Peyer's patch (tissue), 4 donors: ENCODE results near the gene IGFLR1. TPM values are rescaled to one million over a fixed set of nuclear protein-coding genes. Genes with fewer than 3 reads are reported as not detected.

ENCODE experiments used
- DNase-seq, 3 donors: peaks; one replicate each; pipeline ENCODE4 v3.0.0-alpha.2; 2017 to 2019
- H3K27ac ChIP-seq, 4 donors: fragments of 200-600 bp; sonication (generic); one replicate each; pipeline ENCODE4 v1.5.1; 2016 to 2019
- H3K27me3 ChIP-seq, 2 donors: fragments of 200-600 bp; sonication (generic); one replicate each; pipeline ENCODE4 v1.5.1; 2019
- H3K36me3 ChIP-seq, 3 donors: fragments of 200-600 bp; sonication (generic); one replicate each; pipeline ENCODE4 v1.5.1; 2016 to 2019
- H3K4me1 ChIP-seq, 4 donors: fragments of 200-600 bp; sonication (generic); one replicate each; pipeline ENCODE4 v1.5.1; 2016 to 2019
- H3K4me3 ChIP-seq, 4 donors: fragments of 200-600 bp; sonication (generic); 1 replicate in 3 of 4; 2 replicates in 1 of 4; pipeline ENCODE4 v1.5.1; 2016 to 2019; ENCODE audit warnings: mild to moderate bottlenecking in 1 of 4
- H3K9me3 ChIP-seq, 4 donors: fragments of 200-600 bp; sonication (generic); one replicate each; pipeline ENCODE4 v1.5.1; 2016 to 2019; ENCODE audit warnings: mild to moderate bottlenecking in 1 of 4
- POLR2A ChIP-seq, 2 donors: fragments of 450-650 bp; IDR thresholded peaks; one replicate each; pipeline ENCODE4 v1.5.1; 2017; ENCODE audit warnings: antibody characterized with exemption in 2 of 2, mild to moderate bottlenecking in 2 of 2, moderate library complexity in 2 of 2
- total RNA-seq, 4 donors: library from RNA; depleted of rRNA; stranded (reverse); fragments of >200 nt; gene quantifications; one replicate each; pipeline ENCODE4 v1.1.0, GENCODE V29; 2016
- TF ChIP-seq, protein P1 (sequence below), 6 experiments: fragments of 450-650 bp in 4 of 6; fragments of 200-600 bp in 2 of 6; sonication (generic) in 1 of 6; IDR thresholded peaks; one replicate each; pipeline ENCODE4 v1.5.1; 2017 to 2019; ENCODE audit warnings: antibody characterized with exemption in 6 of 6, mild to moderate bottlenecking in 3 of 6, moderate library complexity in 1 of 6

IGFLR1 gene
- total RNA-seq, 4 donors from 2014 or later = 8.3 to 14.2 (median 12.3) TPM

DNA sequence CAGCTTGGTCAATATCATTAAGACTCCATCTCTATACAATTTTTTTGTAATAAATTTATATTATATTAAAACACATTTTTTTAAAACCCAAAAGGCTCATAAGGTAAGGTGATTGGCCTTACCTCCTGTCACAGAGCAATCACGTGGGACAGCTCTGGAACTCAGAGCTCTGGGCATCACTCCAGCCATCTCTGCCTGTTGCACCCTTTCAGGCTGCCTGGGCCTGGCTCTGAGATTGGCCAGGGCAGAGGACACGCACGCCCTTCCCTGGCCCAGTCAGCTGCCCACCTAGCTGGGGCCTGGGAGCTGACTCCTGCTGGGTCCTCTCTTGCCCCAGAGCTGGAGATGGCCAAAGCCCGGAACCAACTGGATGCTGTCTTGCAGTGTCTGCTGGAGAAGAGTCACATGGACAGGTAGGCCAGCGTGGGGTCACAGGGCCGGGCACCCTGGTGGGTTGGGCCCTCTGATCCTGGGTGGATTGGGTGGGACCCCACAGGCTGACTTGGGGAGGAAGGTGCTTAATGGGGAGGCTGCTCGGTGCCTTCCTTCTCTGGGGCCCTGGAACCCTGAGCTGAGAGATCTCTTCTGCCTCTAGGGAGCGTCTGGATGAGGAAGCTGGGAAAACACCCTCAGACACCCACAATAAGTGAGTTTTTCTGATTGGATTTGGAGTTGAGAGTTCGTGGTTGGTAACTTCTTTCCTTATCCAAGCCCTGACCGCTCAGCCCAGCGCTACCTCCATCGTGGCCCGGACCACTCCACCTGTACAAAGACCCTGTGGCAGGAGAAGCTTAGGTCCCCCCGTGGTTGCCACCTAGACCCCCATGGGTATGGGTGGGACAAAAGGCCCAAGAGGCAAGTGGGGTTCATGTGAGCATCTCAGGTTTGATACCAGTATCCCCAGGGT lies 9.8 kb upstream of the IGFLR1 start:
- H3K9me3 ChIP-seq = no peaks in the 10 kb centered on the region
- H3K4me3 ChIP-seq = no peak overlapping the region
- TF ChIP-seq POLR2A (IDR thresholded peaks at IDR 0.05) = no peak
- TF ChIP-seq, protein P1, sequence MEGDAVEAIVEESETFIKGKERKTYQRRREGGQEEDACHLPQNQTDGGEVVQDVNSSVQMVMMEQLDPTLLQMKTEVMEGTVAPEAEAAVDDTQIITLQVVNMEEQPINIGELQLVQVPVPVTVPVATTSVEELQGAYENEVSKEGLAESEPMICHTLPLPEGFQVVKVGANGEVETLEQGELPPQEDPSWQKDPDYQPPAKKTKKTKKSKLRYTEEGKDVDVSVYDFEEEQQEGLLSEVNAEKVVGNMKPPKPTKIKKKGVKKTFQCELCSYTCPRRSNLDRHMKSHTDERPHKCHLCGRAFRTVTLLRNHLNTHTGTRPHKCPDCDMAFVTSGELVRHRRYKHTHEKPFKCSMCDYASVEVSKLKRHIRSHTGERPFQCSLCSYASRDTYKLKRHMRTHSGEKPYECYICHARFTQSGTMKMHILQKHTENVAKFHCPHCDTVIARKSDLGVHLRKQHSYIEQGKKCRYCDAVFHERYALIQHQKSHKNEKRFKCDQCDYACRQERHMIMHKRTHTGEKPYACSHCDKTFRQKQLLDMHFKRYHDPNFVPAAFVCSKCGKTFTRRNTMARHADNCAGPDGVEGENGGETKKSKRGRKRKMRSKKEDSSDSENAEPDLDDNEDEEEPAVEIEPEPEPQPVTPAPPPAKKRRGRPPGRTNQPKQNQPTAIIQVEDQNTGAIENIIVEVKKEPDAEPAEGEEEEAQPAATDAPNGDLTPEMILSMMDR (IDR thresholded peaks at IDR 0.05) = no peak
- no peak for DNase-seq
- H3K27me3 ChIP-seq = no peaks in the 10 kb centered on the region
- H3K27ac ChIP-seq = no peak overlapping the region
- peaks cover 0 to 27% (median 0%) of the 10 kb centered on the region in 3 donors for H3K36me3 ChIP-seq
- H3K4me1 ChIP-seq = peaks cover 4 to 43% (median 10%) of the 10 kb centered on the region in 4 donors

DNA sequence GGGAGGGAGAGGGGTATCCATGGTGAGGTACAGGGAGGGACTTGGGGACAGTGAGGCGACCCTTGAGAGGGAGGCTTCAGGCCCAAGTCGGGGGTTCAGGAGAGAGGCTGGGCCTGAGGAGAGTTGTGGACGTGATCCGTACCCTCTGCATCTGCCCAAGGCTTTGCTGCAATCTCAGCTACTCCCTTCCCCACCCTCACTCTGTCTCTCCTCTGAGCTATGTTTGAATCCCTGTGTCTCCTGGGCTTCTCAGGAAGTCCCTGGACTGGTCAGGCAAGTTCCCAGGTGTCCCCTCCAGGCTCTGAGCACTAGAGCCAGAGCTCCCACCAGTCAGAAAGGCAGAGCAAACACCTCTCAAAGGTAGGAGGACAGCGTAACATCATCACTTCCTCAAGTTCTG lies 7.9 kb upstream of the IGFLR1 start:
- Histone ChIP-seq H3K27ac (no peak overlapping the region), H3K36me3 (peaks cover 0 to 27% (median 0%) of the 10 kb centered on the region in 3 donors), H3K4me1 (peaks cover 3 to 34% (median 15%) of the 10 kb centered on the region in 4 donors)

DNA sequence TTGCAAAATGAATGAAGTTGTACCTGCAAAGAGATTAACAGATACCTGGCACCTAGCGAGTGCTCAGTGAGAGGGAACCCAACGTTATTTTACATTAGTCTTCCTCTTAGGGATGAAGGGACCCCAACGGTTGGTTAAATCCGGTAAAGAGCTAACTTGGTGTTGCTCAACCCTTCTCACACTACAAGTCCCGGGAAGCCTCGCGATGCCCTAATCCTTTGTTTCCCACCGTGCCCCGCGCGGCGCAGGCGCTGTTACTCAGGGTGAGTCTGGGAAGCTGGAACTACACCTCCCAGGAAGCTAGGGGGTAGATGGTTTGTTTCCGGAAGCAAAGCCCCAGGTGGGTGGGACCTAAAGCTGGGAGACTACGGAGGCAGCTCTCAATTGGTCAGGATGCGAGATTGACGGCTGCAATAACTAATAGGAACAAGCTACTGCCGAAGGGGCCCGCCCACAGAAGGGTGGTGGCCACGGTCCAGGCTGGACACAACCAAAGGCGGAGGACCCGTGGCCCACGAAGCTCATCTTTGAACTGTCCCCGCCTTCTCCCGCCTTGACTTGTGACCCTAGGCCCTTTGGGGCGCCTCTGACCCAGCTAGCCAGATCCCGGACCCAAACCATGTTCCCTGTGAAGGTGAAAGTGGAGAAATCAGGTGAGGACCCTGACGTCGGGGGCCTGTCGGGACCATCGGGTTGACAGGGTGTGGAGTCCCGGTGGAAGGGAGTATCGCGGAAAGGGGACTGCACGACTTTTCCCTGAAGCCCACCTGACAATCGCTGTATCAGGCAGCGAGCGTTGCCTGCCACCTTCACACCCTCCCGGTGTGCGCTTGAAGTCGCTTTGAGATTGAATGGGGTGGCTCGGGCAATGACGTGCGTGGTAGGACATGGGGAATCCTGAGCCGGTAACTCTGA lies 6.1 kb upstream of the IGFLR1 start, which contains the start of gene LIN37:
Gene LIN37, plus strand, starts transcription at position 471 of the 915 bp plus-strand sequence. Its CDS starts 149 bp downstream, at position 620.
- peak within 1 kb of the TSS; percentile 78 to 89 (median 82) for H3K27ac ChIP-seq
- H3K9me3 ChIP-seq = no peaks in the 10 kb centered on the region
- TF ChIP-seq POLR2A (IDR thresholded peaks at IDR 0.05) = peak; percentile 68 to 87
- TF ChIP-seq, protein P1 (IDR thresholded peaks at IDR 0.05) = peak in 5 of 6 experiments; percentile 11 to 52 (median 43)
- H3K36me3 ChIP-seq = peaks cover 0 to 16% (median 0%) of the 10 kb centered on the region in 3 donors
- DNase-seq = peak; percentile 97 to 100 (median 100)
- H3K27me3 ChIP-seq = no peaks in the 10 kb centered on the region
- H3K4me1 ChIP-seq = peaks cover 3 to 37% (median 19%) of the 10 kb centered on the region in 4 donors
- H3K4me3 ChIP-seq = peak within 1 kb of the TSS; percentile 69 to 96 (median 86)

More for the DNA sequence above, 7.9 kb upstream of the IGFLR1 start:
- Histone ChIP-seq H3K9me3 (no peaks in the 10 kb centered on the region), H3K27me3 (no peaks in the 10 kb centered on the region), H3K4me3 (no peak overlapping the region)
- TF ChIP-seq, protein P1 (IDR thresholded peaks at IDR 0.05) = no peak
- no peak for TF ChIP-seq POLR2A (IDR thresholded peaks at IDR 0.05)
- DNase-seq = no peak

DNA sequence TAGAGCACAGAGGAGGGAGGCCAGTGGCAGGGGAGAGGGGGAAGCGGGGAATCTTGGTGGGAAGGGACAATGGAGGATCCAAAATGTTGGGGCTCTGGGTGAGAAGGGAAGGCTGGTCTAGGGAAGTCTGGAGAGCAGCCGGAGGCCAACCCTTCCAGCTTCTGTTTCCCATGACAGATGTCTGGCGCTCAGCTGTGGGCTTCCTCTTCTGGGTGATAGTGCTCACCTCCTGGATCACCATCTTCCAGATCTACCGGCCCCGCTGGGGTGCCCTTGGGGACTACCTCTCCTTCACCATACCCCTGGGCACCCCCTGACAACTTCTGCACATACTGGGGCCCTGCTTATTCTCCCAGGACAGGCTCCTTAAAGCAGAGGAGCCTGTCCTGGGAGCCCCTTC lies 4.3 kb upstream of the IGFLR1 start:
- Histone ChIP-seq H3K36me3 (peaks cover 0 to 5% (median 0%) of the 10 kb centered on the region in 3 donors), H3K27me3 (no peaks in the 10 kb centered on the region), H3K4me1 (peaks cover 3 to 37% (median 24%) of the 10 kb centered on the region in 4 donors), H3K27ac (no peak overlapping the region), H3K9me3 (no peaks in the 10 kb centered on the region), H3K4me3 (peak overlapping the region in 2 of 4 donors; percentile 63 to 80)
- no peak for DNase-seq
- TF ChIP-seq, protein P1 (IDR thresholded peaks at IDR 0.05) = no peak
- no peak for TF ChIP-seq POLR2A (IDR thresholded peaks at IDR 0.05)

DNA sequence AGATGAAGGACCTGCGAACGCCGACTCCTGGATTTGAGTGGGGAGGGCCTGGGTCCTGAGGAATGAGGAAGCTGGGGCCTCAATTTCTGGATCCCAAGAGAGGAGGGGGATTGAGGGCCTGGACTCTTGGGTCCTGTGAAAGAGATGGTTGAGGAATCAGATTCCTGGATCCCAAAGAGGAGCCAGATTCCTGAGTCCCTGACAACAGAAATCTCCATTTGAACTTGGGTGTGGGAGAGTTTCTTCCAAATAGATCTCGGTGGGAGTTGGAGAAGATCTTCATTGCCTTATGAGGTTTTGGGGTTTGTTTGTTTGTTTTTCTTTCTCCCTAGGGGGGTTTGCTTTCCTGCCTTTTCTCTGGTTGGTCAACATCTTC lies 3.8 kb upstream of the IGFLR1 start:
- DNase-seq = no peak
- Histone ChIP-seq H3K36me3 (peaks cover 0 to 5% (median 0%) of the 10 kb centered on the region in 3 donors), H3K27ac (peak overlapping the region; percentile 71 to 100 (median 98)), H3K4me3 (peak overlapping the region; percentile 63 to 93 (median 78)), H3K9me3 (no peaks in the 10 kb centered on the region), H3K4me1 (peaks cover 3 to 37% (median 24%) of the 10 kb centered on the region in 4 donors), H3K27me3 (no peaks in the 10 kb centered on the region)
- TF ChIP-seq, protein P1 (IDR thresholded peaks at IDR 0.05) = no peak
- TF ChIP-seq POLR2A (IDR thresholded peaks at IDR 0.05) = no peak
